Endothelial cell of umbilical vein (primary cell): Measurements from ENCODE around the gene TEF. TPM values are rescaled to one million over a fixed set of nuclear protein-coding genes. Genes with fewer than 3 reads are reported as not detected.

Experiments used
- BruUV-seq: library from RNA; stranded (reverse); fragments of 400-500 nt; replicated peaks from 2 replicates; lab custom pipeline; 2021; lab: Mats Ljungman, UMichigan
- CTCF ChIA-PET: fragments of 300-600, 350-600 bp; sonication (Branson Sonifier 250); formaldehyde crosslinking; loops from one replicate; lab custom pipeline; 2021; ENCODE audit warnings: antibody characterized with exemption, inconsistent platforms; lab: Charles Lee
- POLR2A ChIA-PET: fragments of 300-600, 350-600 bp; sonication (Branson Sonifier 250); formaldehyde crosslinking; loops from one replicate; lab custom pipeline; 2021; ENCODE audit warnings: antibody characterized with exemption, inconsistent platforms; lab: Charles Lee
- DNase-seq: peaks from one replicate; pipeline ENCODE4 v3.0.0-alpha.2; 2011; ENCODE audit warnings: low read depth, low spot score
- FAIRE-seq: peaks from 2 replicates; lab custom pipeline; 2011; peaks lifted over from hg19 to GRCh38; lab: Jason Lieb, UNC
- H2AFZ ChIP-seq: 2 replicates; pipeline ENCODE4 v1.6.0; 2012; ENCODE audit warnings: low read depth, low read length, control low read depth, inconsistent platforms
- H3K27ac ChIP-seq: 2 replicates; pipeline ENCODE4 v1.5.1; 2011; ENCODE audit warnings: low read depth, mild to moderate bottlenecking, control low read depth, low read length, moderate library complexity; ENCODE audit not compliant: insufficient read depth
- H3K27me3 ChIP-seq, 2 experiments: 2 replicates each; pipeline versions ENCODE4 v1.6.0 to v1.6.1; 2011; ENCODE audit warnings: low read length in 2 of 2, mixed read lengths in 1 of 2; ENCODE audit not compliant: control insufficient read depth in 2 of 2, insufficient read depth in 2 of 2
- H3K36me3 ChIP-seq, 2 experiments: 2 replicates in 1 of 2; 3 replicates in 1 of 2; pipeline ENCODE4 v1.5.1; 2011; ENCODE audit warnings: low read length in 2 of 2, mild to moderate bottlenecking in 1 of 2, moderate library complexity in 1 of 2; ENCODE audit not compliant: control insufficient read depth in 2 of 2, insufficient read depth in 2 of 2; ENCODE audit errors: extremely low read depth in 1 of 2
- H3K4me1 ChIP-seq: 3 replicates; pipeline ENCODE4 v1.5.1; 2011; ENCODE audit warnings: mild to moderate bottlenecking, low read length; ENCODE audit not compliant: control insufficient read depth, insufficient read depth; ENCODE audit errors: extremely low read depth
- H3K4me2 ChIP-seq: 2 replicates; pipeline ENCODE4 v1.6.1; 2011; ENCODE audit warnings: low read length, control low read depth, mixed read lengths; ENCODE audit not compliant: insufficient read depth
- H3K4me3 ChIP-seq, 3 experiments: fragments of 200-600 bp in 1 of 3; sonication (generic), shearing (Covaris generic) in 1 of 3; replicated peaks in 1 of 3; 2 replicates each; pipeline ENCODE4 v1.5.1; 2011 to 2016; ENCODE audit warnings: control low read depth in 3 of 3, low read length in 3 of 3, mild to moderate bottlenecking in 2 of 3, inconsistent platforms in 1 of 3, low read depth in 1 of 3, moderate library complexity in 1 of 3; ENCODE audit not compliant: insufficient read depth in 1 of 3
- H3K79me2 ChIP-seq: 2 replicates; pipeline ENCODE4 v1.6.0; 2012; ENCODE audit warnings: low read length, inconsistent platforms; ENCODE audit not compliant: control insufficient read depth, insufficient read depth
- H3K9ac ChIP-seq: replicated peaks from 2 replicates; pipeline ENCODE3; 2011; ENCODE audit warnings: low read length, control low read depth; ENCODE audit not compliant: insufficient read depth; ENCODE audit errors: extremely low read depth
- H3K9me1 ChIP-seq: replicated peaks from 3 replicates; pipeline ENCODE4 v1.6.0; 2011; ENCODE audit warnings: mild to moderate bottlenecking, low read length; ENCODE audit not compliant: control insufficient read depth, insufficient read depth; ENCODE audit errors: extremely low read depth
- H3K9me3 ChIP-seq: replicated peaks from 2 replicates; pipeline ENCODE4 v1.5.1; 2012; ENCODE audit warnings: low read length, inconsistent platforms; ENCODE audit not compliant: control insufficient read depth, insufficient read depth
- H4K20me1 ChIP-seq: replicated peaks from 2 replicates; pipeline ENCODE3; 2011; ENCODE audit warnings: mild to moderate bottlenecking, low read length; ENCODE audit not compliant: control insufficient read depth, insufficient read depth; ENCODE audit errors: extremely low read depth
- EZH2 ChIP-seq: IDR thresholded peaks from 2 replicates; pipeline ENCODE4 v1.6.1; 2012; ENCODE audit warnings: borderline replicate concordance, low read depth, mild to moderate bottlenecking, moderate library complexity, low read length, inconsistent platforms; ENCODE audit not compliant: severe bottlenecking
- FOS ChIP-seq: IDR thresholded peaks from 2 replicates; pipeline ENCODE4 v1.6.1; 2011; ENCODE audit warnings: mild to moderate bottlenecking, low read length, moderate library complexity, borderline replicate concordance; ENCODE audit not compliant: insufficient read depth
- GATA2 ChIP-seq: IDR thresholded peaks from 2 replicates; pipeline ENCODE4 v1.7.0; 2011; ENCODE audit warnings: low read depth, mild to moderate bottlenecking, moderate library complexity, mixed read lengths, low read length; ENCODE audit not compliant: insufficient read length, insufficient read depth
- JUN ChIP-seq: IDR thresholded peaks from 2 replicates; pipeline ENCODE4 v1.6.1; 2011; ENCODE audit warnings: borderline replicate concordance, low read depth; ENCODE audit not compliant: insufficient read length, insufficient read depth
- MYC ChIP-seq: IDR thresholded peaks from one replicate; pipeline ENCODE4 v1.6.1; 2011; ENCODE audit warnings: mild to moderate bottlenecking, low read depth, low read length
- POLR2A ChIP-seq: IDR thresholded peaks from 2 replicates; pipeline ENCODE4 v1.6.1; 2012; ENCODE audit warnings: low read depth, mild to moderate bottlenecking, control low read depth, low read length
- dilution Hi-C: fragments of 300-500 bp; cut with MboI; formaldehyde crosslinking; loops from one replicate; pipeline ENCODE4 v1.15.0; 2019; ENCODE audit warnings: low sequenced_read_pairs; ENCODE audit not compliant: extremely low pct_ligation_motif_present
- intact Hi-C: fragments of 100-400 bp; cut with micrococcal nuclease; formaldehyde crosslinking; loops from one replicate; pipeline ENCODE4 v1.10.0; 2022
- polyA plus RNA-seq, 4 experiments: library from polyadenylated mRNA; depleted of rRNA in 3 of 4; stranded (reverse) in 3 of 4; unstranded in 1 of 4; fragments of >200 nt; gene quantifications; 2 replicates each; pipeline versions ENCODE4 v1.2.1 to v1.2.3, GENCODE V29; 2011 to 2012; ENCODE audit warnings: missing spikeins in 1 of 4
- total RNA-seq: library from RNA; stranded (reverse); gene quantifications from 2 replicates; pipeline ENCODE4 v1.2.3, GENCODE V29; 2021
- TF ChIP-seq, protein P1 (sequence below): IDR thresholded peaks from 2 replicates; pipeline ENCODE4 v1.6.1; 2011; ENCODE audit not compliant: insufficient read depth, insufficient read length
- TF ChIP-seq, protein P2 (sequence below), 2 donors: IDR thresholded peaks; 1 replicate in 1 of 2; 2 replicates in 1 of 2; pipeline ENCODE4 v1.5.1; 2011; ENCODE audit warnings: low read length in 2 of 2, mild to moderate bottlenecking in 2 of 2, moderate library complexity in 2 of 2, control low read depth in 1 of 2, inconsistent platforms in 1 of 2, low read depth in 1 of 2; ENCODE audit not compliant: insufficient read depth in 1 of 2; ENCODE audit errors: extremely low read depth in 1 of 2

TEF gene
- total and polyA plus RNA-seq, 2 donors (not counting 3 experiments of a cell fraction or from before 2014, with no cell fraction given): 2.2 to 4.0 TPM

DNA sequence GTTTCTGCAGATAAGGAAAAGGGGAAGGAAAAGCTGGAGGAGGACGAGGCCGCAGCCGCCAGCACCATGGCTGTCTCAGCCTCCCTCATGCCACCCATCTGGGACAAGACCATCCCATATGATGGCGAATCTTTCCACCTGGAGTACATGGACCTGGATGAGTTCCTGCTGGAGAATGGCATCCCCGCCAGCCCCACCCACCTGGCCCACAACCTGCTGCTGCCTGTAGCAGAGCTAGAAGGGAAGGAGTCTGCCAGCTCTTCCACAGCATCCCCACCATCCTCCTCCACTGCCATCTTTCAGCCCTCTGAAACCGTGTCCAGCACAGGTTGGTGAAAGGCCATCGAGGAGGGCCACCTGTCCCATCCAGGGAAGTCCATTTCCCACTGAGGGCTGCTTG lies 5.6 kb downstream of the TEF start:
- Histone ChIP-seq H2AFZ (no peak overlapping the region), H3K9ac (no peak overlapping the region), H3K9me3 (no peaks in the 10 kb centered on the region), H3K79me2 (no peaks in the 10 kb centered on the region), H3K27ac (no peak overlapping the region), H3K9me1 (no peaks in the 10 kb centered on the region), H3K36me3 (peaks cover 0 to 2% of the 10 kb centered on the region in 2 experiments), H3K27me3 (no peaks in the 10 kb centered on the region), H3K4me1 (peaks cover 2% of the 10 kb centered on the region), H3K4me3 (no peak overlapping the region), H4K20me1 (no peaks in the 10 kb centered on the region), H3K4me2 (no peak overlapping the region)
- ChIA-PET POLR2A (no interaction called here), CTCF (no interaction called here)
- no peak for FAIRE-seq
- dilution Hi-C loops (no loop called here), intact Hi-C loops (no loop called here)
- no TSS peak for BruUV-seq
- no peak for DNase-seq
- no peak for TF ChIP-seq EZH2
- TF ChIP-seq JUN: no peak
- no peak for TF ChIP-seq MYC
- no peak for TF ChIP-seq POLR2A
- TF ChIP-seq GATA2: no peak
- TF ChIP-seq, protein P1, sequence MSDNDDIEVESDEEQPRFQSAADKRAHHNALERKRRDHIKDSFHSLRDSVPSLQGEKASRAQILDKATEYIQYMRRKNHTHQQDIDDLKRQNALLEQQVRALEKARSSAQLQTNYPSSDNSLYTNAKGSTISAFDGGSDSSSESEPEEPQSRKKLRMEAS: no peak
- TF ChIP-seq, protein P2, sequence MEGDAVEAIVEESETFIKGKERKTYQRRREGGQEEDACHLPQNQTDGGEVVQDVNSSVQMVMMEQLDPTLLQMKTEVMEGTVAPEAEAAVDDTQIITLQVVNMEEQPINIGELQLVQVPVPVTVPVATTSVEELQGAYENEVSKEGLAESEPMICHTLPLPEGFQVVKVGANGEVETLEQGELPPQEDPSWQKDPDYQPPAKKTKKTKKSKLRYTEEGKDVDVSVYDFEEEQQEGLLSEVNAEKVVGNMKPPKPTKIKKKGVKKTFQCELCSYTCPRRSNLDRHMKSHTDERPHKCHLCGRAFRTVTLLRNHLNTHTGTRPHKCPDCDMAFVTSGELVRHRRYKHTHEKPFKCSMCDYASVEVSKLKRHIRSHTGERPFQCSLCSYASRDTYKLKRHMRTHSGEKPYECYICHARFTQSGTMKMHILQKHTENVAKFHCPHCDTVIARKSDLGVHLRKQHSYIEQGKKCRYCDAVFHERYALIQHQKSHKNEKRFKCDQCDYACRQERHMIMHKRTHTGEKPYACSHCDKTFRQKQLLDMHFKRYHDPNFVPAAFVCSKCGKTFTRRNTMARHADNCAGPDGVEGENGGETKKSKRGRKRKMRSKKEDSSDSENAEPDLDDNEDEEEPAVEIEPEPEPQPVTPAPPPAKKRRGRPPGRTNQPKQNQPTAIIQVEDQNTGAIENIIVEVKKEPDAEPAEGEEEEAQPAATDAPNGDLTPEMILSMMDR (IDR thresholded peaks at IDR 0.05; ENCODE audit: extremely low read depth in 1 of 2, insufficient read depth in 1 of 2, low read depth in 1 of 2, low read length in 2 of 2): no peak
- TF ChIP-seq FOS: no peak
